ENCODE measurements around the gene PNRC2.
A peak's percentile ranks its signal among the peaks of the same experiment; 100 is the strongest.

The PNRC2 gene

GRCh38 chr1:23958810-23959460, 693 bp upstream of the PNRC2 start:
- peak overlapping the region; percentile 55 for H3K4me3 ChIP-seq (ENCODE audit: low read depth, low read length)
- TF ChIP-seq, protein P1, sequence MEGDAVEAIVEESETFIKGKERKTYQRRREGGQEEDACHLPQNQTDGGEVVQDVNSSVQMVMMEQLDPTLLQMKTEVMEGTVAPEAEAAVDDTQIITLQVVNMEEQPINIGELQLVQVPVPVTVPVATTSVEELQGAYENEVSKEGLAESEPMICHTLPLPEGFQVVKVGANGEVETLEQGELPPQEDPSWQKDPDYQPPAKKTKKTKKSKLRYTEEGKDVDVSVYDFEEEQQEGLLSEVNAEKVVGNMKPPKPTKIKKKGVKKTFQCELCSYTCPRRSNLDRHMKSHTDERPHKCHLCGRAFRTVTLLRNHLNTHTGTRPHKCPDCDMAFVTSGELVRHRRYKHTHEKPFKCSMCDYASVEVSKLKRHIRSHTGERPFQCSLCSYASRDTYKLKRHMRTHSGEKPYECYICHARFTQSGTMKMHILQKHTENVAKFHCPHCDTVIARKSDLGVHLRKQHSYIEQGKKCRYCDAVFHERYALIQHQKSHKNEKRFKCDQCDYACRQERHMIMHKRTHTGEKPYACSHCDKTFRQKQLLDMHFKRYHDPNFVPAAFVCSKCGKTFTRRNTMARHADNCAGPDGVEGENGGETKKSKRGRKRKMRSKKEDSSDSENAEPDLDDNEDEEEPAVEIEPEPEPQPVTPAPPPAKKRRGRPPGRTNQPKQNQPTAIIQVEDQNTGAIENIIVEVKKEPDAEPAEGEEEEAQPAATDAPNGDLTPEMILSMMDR (IDR thresholded peaks at IDR 0.05; ENCODE audit: insufficient read depth, low read length, missing control alignments): peak; percentile 53
- ChIA-PET CTCF (interaction anchor here (1.7 to 1.8 kb wide), 2 partner anchors 18 to 69 kb away, joined by 5 to 10 read pairs; no protein-coding TSS in a partner anchor), POLR2A (interaction anchor here (0.5 to 1.0 kb wide), 3 partner anchors 14 to 73 kb away, joined by 3 read pairs; partner anchors contain the start of gene SRSF10)
- peak; percentile 65 for DNase-seq (ENCODE audit: low read depth, low spot score)

DNA sequence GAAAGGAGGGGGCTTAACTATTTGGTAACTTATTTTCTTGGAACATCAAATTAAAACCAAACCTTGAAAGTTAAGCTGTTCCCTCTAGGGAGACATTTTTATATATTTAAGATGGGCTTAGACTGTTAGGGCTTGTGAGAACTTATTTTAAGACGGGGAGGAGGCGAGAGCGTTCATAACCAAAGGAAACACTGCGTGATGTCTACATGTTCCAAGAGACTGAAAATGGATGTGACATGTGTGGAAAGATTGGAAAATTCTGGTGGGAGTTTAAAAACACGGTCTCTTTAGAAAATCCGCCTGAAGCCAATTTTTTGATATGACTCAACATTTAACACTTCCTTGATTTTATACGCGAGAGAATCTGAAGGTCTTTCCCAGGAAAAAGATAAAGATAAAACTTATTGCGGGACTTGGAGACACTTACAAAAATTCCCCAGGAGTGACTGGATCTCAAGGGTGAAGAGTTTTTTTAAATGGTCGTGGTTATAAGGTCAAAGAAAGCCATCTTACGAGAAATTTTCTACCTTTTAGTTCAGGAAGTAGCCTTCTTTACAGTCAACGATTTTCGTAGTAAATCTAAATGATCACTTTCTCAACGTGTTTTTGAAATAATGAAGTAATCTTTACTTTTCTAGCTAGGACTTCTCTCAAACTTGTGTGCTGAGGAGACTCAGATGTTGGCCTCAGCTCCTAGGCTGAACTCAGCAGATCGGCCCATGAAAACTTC, 828 bp downstream of the PNRC2 start:
- DNase-seq (ENCODE audit: low read depth, low spot score): no peak
- ChIA-PET CTCF (interaction anchor here (0.7 to 1.9 kb wide), 6 partner anchors 8 to 151 kb away, joined by 3 to 10 read pairs (median 4); no protein-coding TSS in a partner anchor), POLR2A (interaction anchor here (0.9 to 1.0 kb wide), 3 partner anchors 35 to 160 kb away, joined by 3 read pairs; partner anchors contain the start of gene GALE)
- peak overlapping the region; percentile 55 for H3K4me3 ChIP-seq (ENCODE audit: low read depth, low read length)
- TF ChIP-seq, protein P1 (IDR thresholded peaks at IDR 0.05; ENCODE audit: insufficient read depth, low read length, missing control alignments): no peak

DNA sequence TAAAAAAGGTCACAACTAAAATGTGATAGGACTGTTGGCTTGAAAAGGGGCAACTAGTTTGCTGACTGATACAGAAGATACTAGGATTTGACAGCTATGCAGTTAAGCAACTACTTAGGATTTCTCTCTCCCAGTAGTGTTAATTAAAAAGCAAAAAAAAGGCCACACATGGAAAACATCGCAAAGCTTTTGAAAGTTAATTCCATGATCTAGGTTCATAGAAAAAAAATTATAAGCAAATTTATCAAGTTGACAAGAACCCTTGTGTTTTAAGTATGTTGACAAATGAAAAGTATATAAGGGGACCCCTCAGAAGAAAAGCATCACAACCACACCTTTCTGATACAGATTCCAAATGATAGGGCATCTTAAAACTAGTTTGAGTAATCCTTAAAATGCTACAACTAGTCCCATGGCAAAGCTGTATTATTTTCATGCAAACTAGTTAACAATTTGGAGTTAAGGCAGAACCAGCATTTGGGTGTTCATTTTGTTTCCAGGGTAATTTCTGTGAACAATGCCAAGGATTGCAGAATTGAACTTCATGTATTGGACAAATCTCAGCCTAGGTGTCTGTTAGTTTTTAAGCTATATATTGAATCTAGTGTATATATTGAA, 4.1 kb downstream of the PNRC2 start:
- H3K4me3 ChIP-seq (ENCODE audit: low read depth, low read length): no peak overlapping the region
- TF ChIP-seq, protein P1 (IDR thresholded peaks at IDR 0.05; ENCODE audit: insufficient read depth, low read length, missing control alignments): no peak
- POLR2A ChIA-PET: interaction anchor here (0.7 to 1.3 kb wide), 2 partner anchors 9 to 17 kb away, joined by 3 to 5 read pairs; partner anchors contain the start of gene SRSF10
- DNase-seq (ENCODE audit: low read depth, low spot score): no peak
- CTCF ChIA-PET: interaction anchor here (0.7 to 4.6 kb wide), 3 partner anchors 13 to 64 kb away, joined by 3 to 23 read pairs (median 4); partner anchors contain the start of gene SRSF10

- ChIA-PET POLR2A (interaction anchor here (0.7 to 1.3 kb wide), 2 partner anchors 10 to 16 kb away, joined by 3 to 5 read pairs; partner anchors contain the start of gene SRSF10), CTCF (interaction anchor here (0.8 to 4.6 kb wide), 2 partner anchors 63 to 107 kb away, joined by 3 to 23 read pairs; no protein-coding TSS in a partner anchor)
- H3K4me3 ChIP-seq (ENCODE audit: low read depth, low read length): no peak overlapping the region
- DNase-seq (ENCODE audit: low read depth, low spot score): no peak
- TF ChIP-seq, protein P1 (IDR thresholded peaks at IDR 0.05; ENCODE audit: insufficient read depth, low read length, missing control alignments): no peak
These were observed 4.6 kb downstream of the PNRC2 start for GRCh38 chr1:23964235-23964668.

DNA sequence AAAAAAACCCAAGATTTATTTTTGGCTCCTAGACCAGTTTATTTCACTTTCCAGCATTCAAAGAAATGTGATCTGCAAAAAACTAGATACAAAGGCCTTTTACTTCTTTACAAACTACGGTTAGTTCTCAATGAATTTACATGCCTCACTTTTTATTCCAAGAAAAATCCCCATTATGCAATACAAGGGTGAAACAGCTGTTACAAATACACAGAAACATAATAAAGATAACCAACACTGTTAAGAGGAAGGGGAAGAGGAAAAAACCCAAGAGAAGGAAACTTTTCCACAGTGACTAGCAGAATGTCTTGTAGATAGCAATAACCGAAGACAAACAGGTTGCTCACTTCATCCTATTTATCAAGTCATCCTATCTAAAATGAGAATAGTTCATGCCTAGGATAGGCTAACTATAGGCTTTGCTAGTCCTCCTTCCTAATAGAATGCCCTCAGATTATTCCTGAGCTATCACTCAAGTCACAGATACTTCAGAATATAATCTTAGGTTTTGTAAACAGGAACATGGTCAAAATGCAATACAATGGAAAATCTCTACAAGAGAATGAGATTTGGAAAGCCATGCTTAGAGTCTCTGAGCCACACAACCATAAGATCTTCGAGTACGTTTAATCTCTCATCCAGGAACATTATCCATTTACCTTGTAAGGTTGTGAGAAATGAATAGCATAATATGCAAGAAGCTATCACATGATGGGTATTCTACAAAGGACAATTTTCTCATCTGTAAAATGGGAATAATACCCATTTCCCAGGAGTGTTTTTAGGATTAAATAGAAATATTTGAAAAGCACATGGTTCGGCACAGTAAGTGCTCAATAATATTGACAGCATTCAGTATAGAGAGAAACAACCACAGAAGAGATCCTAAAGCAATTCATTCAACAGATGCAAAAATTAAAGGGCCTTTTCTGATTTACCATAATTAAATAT, 5.4 kb downstream of the PNRC2 start:
- ChIA-PET CTCF (interaction anchor here (0.8 to 4.6 kb wide), 3 partner anchors 13 to 106 kb away, joined by 3 to 23 read pairs (median 16); no protein-coding TSS in a partner anchor), POLR2A (interaction anchor here (0.7 kb wide), 1 partner anchor 9 kb away, joined by 3 read pairs; no protein-coding TSS in a partner anchor)
- DNase-seq (ENCODE audit: low read depth, low spot score): no peak
- H3K4me3 ChIP-seq (ENCODE audit: low read depth, low read length): no peak overlapping the region
- TF ChIP-seq, protein P1 (IDR thresholded peaks at IDR 0.05; ENCODE audit: insufficient read depth, low read length, missing control alignments): no peak

Measured in AG04449 (cell line).